ENCODE measurements around the gene AMBP.

Gene AMBP

GRCh38 chr9:114027159-114027862, 50.8 kb downstream of the AMBP start:
- no peak overlapping the region for H3K4me3 ChIP-seq (replicated peaks; ENCODE audit: low read depth, low read length)
- no peak for DNase-seq (ENCODE audit: extremely low read depth, low read depth)
- no peak for TF ChIP-seq CTCF (IDR thresholded peaks at IDR 0.05; ENCODE audit: low read depth, low read length, missing control alignments)

GRCh38 chr9:114026335-114026734, 51.8 kb downstream of the AMBP start:
- H3K4me3 ChIP-seq (replicated peaks; ENCODE audit: low read depth, low read length): no peak overlapping the region
- TF ChIP-seq CTCF (IDR thresholded peaks at IDR 0.05; ENCODE audit: low read depth, low read length, missing control alignments): no peak
- DNase-seq (ENCODE audit: extremely low read depth, low read depth): no peak

- DNase-seq (ENCODE audit: extremely low read depth, low read depth): no peak
- TF ChIP-seq CTCF (IDR thresholded peaks at IDR 0.05; ENCODE audit: low read depth, low read length, missing control alignments): no peak
- no peak overlapping the region for H3K4me3 ChIP-seq (replicated peaks; ENCODE audit: low read depth, low read length)
Measured at GRCh38 chr9:114025760-114026159, 52.3 kb downstream of the AMBP start.

- no peak for TF ChIP-seq CTCF (IDR thresholded peaks at IDR 0.05; ENCODE audit: low read depth, low read length, missing control alignments)
- H3K4me3 ChIP-seq (replicated peaks; ENCODE audit: low read depth, low read length): no peak overlapping the region
- DNase-seq (ENCODE audit: extremely low read depth, low read depth): no peak
Measured at GRCh38 chr9:114025196-114025753, 52.8 kb downstream of the AMBP start.

GRCh38 chr9:114023961-114024360, 54.1 kb downstream of the AMBP start:
- no peak for DNase-seq (ENCODE audit: extremely low read depth, low read depth)
- no peak for TF ChIP-seq CTCF (IDR thresholded peaks at IDR 0.05; ENCODE audit: low read depth, low read length, missing control alignments)
- no peak overlapping the region for H3K4me3 ChIP-seq (replicated peaks; ENCODE audit: low read depth, low read length)

GRCh38 chr9:114021578-114021977, 56.5 kb downstream of the AMBP start:
- H3K4me3 ChIP-seq (replicated peaks; ENCODE audit: low read depth, low read length): no peak overlapping the region
- DNase-seq (ENCODE audit: extremely low read depth, low read depth): no peak
- TF ChIP-seq CTCF (IDR thresholded peaks at IDR 0.05; ENCODE audit: low read depth, low read length, missing control alignments): no peak
